Suppressor macrophage treated with lipopolysaccharide for 4 hours (primary cell): ENCODE data around the gene KRTAP12-2.

Source experiments
- DNase-seq: peaks from one replicate; pipeline ENCODE4 v3.0.0-alpha.2; 2020

KRTAP12-2 gene, protein sequence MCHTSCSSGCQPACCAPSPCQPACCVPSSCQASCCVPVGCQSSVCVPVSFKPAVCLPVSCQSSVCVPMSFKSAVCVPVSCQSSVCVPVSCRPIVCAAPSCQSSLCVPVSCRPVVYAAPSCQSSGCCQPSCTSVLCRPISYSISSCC

GRCh38 chr21:44666401-44667320, at the start of gene KRTAP12-2:
KRTAP12-2 (minus strand) TSS chr21:44666927; CDS start chr21:44666886, 41 bp downstream.
- no peak for DNase-seq

DNA sequence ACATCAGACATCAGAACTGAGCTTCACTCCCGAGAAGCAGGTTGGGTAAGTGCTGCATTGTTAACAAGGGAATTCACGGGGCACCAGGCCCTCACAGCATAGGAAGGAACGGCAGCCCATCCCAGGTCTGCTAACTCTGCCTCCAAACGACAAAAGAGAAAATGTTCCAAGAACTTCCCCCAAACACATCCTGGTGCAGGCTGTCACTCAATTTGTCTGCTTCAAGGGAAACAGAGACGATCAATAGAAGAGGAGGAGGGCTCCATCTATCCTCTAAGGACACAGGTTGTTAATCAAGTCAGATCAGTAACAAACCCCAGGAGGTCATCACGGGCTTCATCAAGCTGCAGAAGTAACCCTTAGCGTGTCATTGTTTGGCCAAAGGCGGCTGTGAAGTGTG, 48.2 kb upstream of the KRTAP12-2 start:
- no peak for DNase-seq

DNA sequence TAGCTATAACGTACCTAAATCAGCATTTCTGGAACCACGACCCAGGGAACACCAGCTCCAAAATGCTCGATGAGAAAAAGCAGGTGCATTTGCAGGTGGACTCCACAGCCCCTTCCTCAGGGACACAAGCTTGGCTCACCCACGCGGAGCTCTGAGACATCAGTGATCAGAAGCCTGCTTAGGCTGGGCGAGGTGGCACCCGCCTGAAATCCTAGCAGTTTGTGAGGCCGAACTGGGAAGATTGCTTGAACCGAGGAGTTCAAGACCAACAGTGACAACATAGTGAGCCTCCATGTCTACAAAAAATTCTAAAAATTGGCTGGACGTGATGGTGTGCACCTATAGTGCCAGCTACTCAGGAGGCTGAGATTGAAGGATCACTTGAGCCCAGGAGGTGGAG, 47.1 kb upstream of the KRTAP12-2 start:
- no peak for DNase-seq

GRCh38 chr21:44713130-44713529, 46.4 kb upstream of the KRTAP12-2 start:
- no peak for DNase-seq

DNA sequence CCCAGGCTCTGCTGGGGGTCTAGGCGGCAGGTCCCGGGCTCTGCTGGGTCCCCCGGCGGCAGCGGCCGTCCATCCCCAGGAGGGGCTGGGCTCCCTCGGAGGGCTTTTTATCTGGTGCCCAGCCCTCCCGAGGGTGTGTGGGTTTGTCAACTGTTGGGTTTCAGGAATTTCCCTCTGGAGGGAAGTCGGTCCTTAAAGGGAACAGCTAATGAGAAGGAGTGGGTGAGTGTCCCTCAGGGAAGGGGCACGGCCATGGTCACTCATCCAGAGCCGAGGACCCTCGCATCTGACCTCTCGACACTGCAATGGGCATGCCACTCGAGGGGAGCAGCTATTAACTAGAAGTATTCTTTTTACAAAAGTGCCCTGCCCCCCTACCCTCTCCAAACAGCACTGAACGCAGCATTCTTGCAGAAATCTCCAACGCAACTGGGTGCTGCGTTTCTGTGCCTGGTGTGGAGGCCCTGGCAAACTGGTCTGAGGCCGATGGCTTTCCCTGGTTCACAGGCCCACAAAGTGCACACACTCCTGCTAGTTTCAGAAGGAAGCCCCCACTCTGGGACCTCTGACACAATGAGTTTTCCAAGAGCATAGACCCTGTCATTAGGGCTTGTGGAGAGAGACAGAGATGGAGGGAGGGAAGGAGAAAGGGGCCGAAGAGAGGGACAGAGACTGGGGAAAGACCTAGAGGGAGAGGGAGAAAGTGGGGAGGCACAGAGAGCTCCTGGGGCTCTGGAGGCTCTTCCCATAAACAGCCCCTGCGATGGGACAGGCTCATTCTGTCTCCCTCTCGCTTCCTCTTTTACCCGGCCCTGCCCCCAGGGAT, 45.7 kb upstream of the KRTAP12-2 start:
- DNase-seq = no peak

- no peak for DNase-seq
Measured at GRCh38 chr21:44711327-44712202, 44.8 kb upstream of the KRTAP12-2 start, which contains the start of gene TSPEAR. TSPEAR (minus strand) TSS chr21:44711572; CDS start chr21:44711514, 58 bp downstream.

DNA sequence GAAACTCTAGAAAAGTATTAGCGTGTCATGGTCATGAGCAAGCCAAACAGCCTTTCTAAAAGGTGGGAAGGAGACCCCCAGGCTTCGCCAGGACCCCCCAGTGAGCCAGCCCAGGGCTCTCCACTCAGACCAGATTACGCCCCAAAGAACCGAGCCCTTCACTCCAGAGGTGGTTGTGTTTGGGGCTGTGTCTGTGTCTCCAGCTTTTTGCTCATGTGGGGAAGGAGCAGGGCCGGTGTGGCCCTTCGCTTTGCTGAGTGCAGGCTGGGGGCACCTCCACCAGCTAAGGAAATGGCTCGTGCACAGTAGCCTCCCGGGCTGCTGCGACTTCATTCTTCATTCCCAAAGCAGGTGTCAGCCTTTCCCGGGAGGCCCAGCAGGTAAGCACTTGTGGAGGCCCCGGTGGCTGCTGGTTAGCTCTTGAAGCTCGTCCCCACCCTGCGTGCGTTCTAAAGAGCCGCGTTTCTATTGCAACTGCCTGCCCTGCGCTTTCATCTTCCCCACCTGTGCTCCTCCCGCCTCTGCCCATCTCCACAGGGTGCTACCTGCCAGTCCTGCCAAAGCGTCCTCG, 44.1 kb upstream of the KRTAP12-2 start:
- no peak for DNase-seq

GRCh38 chr21:44710294-44710665, 43.6 kb upstream of the KRTAP12-2 start:
- DNase-seq = no peak

DNA sequence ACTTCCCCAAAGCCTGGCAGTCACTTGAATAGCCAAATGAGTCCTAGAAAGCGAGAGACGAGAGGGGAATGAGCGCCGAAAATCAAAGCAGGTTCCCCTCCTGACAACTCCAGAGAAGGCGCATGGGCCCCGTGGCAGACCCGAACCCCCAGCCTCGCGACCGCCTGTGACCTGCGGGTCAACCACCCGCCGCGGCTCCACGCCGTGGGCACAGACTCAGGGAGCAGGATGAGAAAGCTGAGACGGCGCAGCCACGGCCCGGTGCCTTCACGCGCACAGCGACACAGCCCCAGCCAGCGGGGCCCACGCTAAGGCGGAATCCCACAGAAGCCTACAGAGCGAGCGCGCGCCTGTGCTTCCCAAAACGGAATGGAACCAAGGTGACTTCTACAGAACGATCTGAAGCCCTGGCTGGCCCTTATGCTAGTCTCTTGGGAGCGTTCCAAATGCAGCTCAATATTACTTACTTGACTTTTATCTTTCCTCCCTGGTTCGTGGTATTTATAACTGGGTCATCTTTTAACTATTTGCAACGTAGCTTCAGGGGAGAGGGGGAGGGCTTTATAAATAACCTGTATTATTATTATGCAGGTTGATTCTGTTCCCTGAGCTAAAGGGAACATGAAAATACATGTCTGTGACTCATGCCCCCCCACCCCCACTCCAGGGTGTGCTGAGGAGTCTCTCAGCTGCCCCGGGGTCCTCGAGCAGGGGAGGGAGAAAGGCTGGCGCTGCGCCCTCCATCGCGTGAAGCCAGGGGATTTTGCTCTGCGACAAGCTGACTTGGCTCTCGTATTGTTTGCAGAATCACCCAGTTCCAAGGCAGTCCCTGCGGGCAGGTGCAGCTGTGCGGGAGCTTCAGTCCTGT, 42.9 kb upstream of the KRTAP12-2 start:
- DNase-seq = no peak

DNA sequence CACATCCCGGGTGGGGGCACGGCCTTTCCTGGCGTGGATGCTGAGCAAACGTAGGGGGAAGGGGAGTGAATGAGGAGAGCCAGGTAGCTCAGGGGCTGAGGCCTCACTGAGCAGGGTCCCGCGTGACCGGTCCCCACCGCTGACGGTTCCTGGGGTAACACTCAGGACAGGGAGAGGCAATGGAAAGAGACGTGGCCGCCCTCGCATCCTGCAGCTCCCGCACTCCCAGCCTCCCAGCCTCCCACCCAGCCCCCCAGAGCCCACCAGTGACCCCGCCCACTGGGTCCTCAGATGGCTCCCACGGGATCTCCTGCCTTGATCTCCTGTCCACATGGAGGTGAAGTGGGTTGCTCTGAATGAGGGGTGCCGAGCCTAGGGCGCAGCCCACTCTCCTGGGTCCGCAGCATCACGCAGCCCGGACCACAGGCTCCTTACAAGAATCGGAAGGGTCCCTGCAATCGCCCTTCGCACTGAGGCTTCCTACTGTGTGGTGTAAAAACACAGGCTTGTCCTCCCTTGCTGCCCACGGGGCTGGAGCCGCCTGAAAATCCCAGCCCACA, 42.2 kb upstream of the KRTAP12-2 start:
- peak; percentile 40 for DNase-seq

DNA sequence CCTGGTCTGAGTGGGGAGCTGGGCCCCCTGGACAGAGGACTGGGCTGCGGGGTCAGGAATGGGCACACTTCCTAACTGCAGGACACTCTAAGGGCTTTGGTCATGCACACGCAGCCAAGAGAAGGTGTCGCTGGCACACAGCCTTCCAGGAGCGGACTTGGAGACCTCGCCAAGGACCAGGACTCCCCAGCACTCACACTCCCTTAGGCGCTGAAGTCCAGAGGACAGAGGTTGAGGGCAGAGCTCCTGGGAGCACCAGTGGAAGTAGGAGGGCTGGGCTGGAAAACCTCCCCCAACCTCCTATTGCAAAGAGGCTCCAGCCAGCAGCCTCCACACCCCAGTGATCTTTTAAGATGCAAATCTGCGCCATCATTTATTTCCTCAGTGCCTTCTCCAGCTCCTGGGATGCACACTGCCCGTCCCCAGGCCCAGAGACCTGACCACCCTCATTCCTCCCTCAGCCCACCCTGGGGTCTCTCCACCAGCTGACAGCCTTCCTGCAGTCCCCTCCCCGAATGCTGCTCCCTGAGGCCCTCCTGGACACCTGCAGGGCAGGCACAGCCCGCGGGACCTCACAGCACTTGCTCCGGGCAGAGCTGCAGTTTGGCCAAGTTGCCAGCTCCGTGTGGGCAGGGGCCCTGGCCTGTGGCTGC, 41.6 kb upstream of the KRTAP12-2 start:
- DNase-seq = no peak

DNA sequence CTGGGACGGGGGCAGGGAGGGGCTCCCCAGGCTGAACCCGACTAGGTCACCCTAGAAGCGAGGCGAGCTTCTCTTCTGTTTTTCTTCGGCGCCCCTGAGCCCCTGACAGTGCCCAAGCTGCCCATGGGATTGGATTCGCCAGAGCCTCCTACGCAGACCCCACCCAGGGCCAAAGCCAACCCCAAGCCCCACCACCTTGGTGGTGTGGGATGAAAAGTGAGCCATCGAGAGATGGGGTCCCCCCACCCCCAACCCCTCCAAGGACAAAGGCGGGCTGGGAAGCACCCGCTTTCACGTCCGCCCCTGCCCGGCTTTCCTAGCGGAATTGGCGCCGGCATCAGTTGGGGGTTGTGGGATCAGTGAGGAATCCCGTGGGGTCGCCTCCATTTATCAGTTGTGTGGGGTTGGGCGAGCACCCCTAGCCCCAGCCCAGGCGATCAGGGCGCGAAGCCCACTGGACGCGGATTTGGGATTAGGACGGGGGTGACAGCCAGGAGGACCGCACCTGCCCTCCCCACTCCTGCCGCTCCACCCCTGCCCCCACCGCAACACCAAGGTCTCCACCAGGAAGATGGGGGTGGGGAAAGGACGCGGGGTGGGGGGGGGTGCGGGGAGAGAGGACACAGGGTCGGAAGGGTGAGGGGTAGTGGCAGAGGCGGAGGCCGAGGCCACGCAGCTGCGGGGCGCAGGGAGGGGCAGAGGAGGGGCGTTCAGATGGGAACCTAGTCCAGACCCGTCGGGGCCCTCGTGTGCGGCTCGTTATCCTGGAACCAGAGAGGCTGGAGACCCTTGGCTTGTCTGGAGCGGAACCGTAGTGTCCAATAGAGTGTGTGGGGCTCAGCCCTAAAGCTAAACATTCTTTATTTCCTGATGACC, 40.2 kb upstream of the KRTAP12-2 start:
- DNase-seq = no peak

DNA sequence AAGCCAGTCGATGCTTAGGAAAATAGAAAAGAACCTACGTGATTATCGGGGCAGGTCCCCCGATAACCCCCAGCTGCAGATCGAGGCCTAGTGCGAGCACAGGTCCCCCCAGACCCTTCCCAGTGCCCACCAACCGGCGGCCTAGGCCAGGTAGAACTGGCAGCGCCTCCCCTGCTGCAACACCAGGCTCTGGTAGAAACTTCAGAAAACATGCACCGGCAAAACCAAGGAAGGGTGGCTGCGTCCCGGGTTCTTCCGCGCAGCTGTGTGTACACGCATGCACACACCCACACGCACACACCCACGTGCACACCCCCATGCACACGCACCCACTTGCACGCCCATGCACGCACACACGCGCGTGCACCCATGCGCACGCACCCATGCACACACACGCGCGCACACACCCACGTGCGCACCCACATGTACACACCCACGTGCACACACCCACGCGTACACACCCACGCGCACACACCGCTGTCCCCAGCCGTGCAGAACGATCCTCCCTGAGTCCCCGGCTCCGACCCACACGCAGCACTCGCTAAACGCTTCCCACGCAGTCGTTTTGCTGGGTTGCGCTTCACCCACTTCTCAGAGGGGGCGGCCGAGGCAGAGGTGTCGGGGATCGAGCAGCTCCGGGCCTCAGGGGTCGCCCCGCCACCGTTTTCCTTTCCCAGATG, 39.4 kb upstream of the KRTAP12-2 start:
- no peak for DNase-seq

DNA sequence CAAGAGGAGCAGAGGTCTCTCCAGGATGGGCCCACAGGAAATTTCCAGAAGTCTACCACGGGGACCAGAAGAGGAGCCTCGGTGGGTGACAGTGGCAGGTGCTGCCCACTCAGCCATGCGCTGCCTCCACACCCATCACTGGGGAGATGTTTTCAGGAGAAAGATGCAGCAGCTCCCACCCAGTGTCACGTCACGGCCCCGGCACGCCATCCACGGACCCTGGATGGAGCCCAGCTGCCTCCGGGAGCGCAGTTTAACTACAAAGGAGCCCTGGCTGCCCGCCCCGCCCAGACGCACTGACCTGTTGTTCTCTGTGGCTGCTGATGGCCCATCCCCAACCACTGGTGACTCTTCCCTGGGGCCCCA, 37.9 kb upstream of the KRTAP12-2 start:
- DNase-seq = no peak

DNA sequence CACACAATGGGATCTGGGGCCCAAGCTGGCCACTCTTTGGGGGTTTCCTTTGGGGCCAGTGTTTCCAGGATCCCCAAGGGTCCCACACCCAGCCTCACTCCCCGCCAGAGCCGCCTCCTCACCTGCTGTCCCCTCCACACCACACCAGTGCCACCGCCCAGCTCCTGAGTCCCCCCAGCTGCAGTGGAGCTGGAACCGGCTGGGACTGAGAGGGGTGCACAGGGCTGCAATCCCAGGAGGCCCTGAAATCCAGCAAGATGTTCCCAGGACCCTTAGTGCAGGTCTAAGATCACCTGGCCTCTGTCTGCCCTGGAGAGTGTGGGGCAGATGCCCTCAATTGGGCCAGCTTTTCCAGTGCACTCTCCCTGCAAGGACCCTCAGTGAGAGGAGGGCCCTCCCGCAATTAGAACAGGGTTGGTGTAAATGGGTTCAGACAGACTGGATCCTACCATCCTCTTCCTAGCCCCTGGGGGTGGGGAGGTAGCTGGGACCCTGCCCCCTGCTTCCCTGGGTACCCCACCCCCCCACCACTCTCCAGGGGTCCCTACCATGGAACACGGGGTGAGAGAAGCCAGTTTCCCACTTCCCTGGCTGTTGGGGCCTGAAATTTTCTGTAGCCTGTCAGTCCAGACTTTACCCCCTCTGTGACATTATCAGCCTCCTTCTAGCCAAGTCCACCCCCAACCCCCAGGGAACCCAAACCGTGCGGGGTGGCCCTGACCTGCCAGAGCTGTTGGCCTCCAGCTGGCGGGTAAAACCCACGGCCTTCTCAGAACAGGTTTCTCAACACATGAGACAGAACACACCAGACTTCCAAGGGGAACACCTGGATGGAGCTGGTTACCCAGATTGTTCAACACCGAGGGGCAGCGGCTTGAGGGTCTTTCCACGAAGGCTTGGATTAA, 37.3 kb upstream of the KRTAP12-2 start:
- DNase-seq = no peak

DNA sequence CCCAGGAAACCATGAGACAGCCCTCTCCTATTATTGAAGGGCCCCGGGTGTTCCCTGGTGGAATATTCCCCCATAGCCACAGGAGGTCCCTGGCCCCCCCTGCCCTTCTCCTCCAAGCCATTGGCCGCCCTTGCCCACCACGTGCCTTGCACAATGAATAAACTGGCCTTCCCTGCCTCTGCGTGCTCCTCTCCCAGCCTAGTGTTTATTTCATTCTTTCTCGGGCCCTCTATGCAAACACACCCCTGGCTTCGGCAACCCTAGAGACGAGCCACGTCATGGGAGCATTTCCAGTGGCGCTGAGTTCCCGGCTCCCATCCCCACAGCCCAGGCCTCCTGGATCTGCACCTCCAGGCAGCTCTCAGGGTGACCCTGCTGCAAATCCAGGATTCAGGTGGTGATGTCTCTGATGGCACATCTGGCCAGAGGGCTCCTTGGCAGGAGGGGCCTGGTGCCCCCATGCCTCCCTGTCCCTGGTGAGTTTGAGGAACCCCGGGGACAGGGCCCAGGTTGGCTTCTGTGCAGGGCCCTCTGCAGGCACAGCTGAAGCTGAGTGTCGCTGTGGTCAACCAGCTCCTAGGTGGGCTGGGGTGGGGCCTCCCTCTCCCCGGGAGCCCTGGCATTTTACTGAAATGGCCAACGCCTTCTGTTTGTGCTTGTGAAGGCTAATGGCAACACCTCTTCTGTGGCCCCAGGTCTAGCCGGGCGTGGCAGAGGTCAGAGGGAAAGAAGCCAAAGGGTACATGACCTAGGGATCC, 36.4 kb upstream of the KRTAP12-2 start:
- no peak for DNase-seq
